Endometrial microvascular endothelial cells (primary cell): ENCODE results near the gene SNRNP25. TPM values are rescaled to one million over a fixed set of nuclear protein-coding genes. Genes with fewer than 3 reads are reported as not detected.

Experiments
- in situ Hi-C: cut with HindIII; loops from 2 replicates; pipeline ENCODE4 v1.10.0; 2017; ENCODE audit warnings: low sequenced_read_pairs, low pct_unique_long_range_greater_than_20kb; ENCODE audit errors: inconsistent ontology term
- total RNA-seq: library from RNA; depleted of rRNA; stranded (reverse); fragments of >200 nt; gene quantifications from one replicate; pipeline ENCODE4 v1.2.3, GENCODE V29; 2015; ENCODE audit errors: inconsistent ontology term

Gene SNRNP25
- total RNA-seq, 1 donor from 2014 or later = 58.2 TPM

GRCh38 chr16:89391-90302 lies 36.0 kb downstream of the SNRNP25 start:
- in situ Hi-C loops = no loop called here

- in situ Hi-C loops = no loop called here
Observed at GRCh38 chr16:91484-91883, 37.9 kb downstream of the SNRNP25 start.

- in situ Hi-C loops = no loop called here
Observed at GRCh38 chr16:92431-93339, 39.1 kb downstream of the SNRNP25 start.

- in situ Hi-C loops = no loop called here
Observed at GRCh38 chr16:94918-95265, 41.3 kb downstream of the SNRNP25 start.

GRCh38 chr16:96935-97381 lies 43.3 kb downstream of the SNRNP25 start:
- in situ Hi-C loops = no loop called here

- in situ Hi-C loops = no loop called here
Observed at GRCh38 chr16:97822-98221, 44.2 kb downstream of the SNRNP25 start.

- in situ Hi-C loops = no loop called here
Observed at GRCh38 chr16:100989-101388, 47.4 kb downstream of the SNRNP25 start.

- in situ Hi-C loops = no loop called here
Observed at GRCh38 chr16:101586-101985, 48.0 kb downstream of the SNRNP25 start.

GRCh38 chr16:102060-102855 lies 48.6 kb downstream of the SNRNP25 start:
- in situ Hi-C loops = no loop called here

- in situ Hi-C loops = no loop called here
Observed at GRCh38 chr16:104355-104754, 50.7 kb downstream of the SNRNP25 start.

- in situ Hi-C loops = no loop called here
Observed at GRCh38 chr16:104928-105327, 51.3 kb downstream of the SNRNP25 start.

- in situ Hi-C loops = no loop called here
Observed at GRCh38 chr16:105521-105920, 51.9 kb downstream of the SNRNP25 start.

GRCh38 chr16:106623-107324 lies 53.1 kb downstream of the SNRNP25 start:
- in situ Hi-C loops = no loop called here

Other genes with a start within 250 kb of the SNRNP25 start
- 7.0 TPM for gene POLR3K, start 220 bp upstream of the SNRNP25 start, total RNA-seq
- gene RHBDF1, start 18.8 kb downstream of the SNRNP25 start, total RNA-seq = 28.2 TPM
- 160 TPM for gene MPG, start 24.4 kb downstream of the SNRNP25 start, total RNA-seq
- 15.9 TPM for gene NPRL3, start 84.8 kb downstream of the SNRNP25 start, total RNA-seq
- gene HBZ, start 98.8 kb downstream of the SNRNP25 start, total RNA-seq = not detected
- gene HBM, start 112.2 kb downstream of the SNRNP25 start, total RNA-seq = not detected
- gene HBA2, start 119.0 kb downstream of the SNRNP25 start, total RNA-seq = not detected
- gene HBA1, start 122.9 kb downstream of the SNRNP25 start, total RNA-seq = not detected
- not detected for gene HBQ1, start 126.6 kb downstream of the SNRNP25 start, total RNA-seq
- 45.2 TPM for gene LUC7L, start 175.6 kb downstream of the SNRNP25 start, total RNA-seq
- 89.3 TPM for gene FAM234A, start 181.0 kb downstream of the SNRNP25 start, total RNA-seq
- 1.2 TPM for gene RGS11, start 222.1 kb downstream of the SNRNP25 start, total RNA-seq
- not detected for gene ARHGDIG, start 226.8 kb downstream of the SNRNP25 start, total RNA-seq
- gene PDIA2, start 229.3 kb downstream of the SNRNP25 start, total RNA-seq = 0.28 TPM